ENCODE results near the gene CRYBB1.
A peak's percentile ranks its signal among the peaks of the same experiment; 100 is the strongest.

Gene CRYBB1

GRCh38 chr22:26601726-26602125 lies 16.1 kb downstream of the CRYBB1 start:
- DNase-seq (ENCODE audit: extremely low read depth, low read depth): no peak
- no peak for TF ChIP-seq CTCF (IDR thresholded peaks at IDR 0.05; ENCODE audit: low read depth, low read length)

GRCh38 chr22:26599505-26599904 lies 18.3 kb downstream of the CRYBB1 start:
- DNase-seq (ENCODE audit: extremely low read depth, low read depth): no peak

GRCh38 chr22:26597480-26597879 lies 20.3 kb downstream of the CRYBB1 start:
- TF ChIP-seq CTCF (IDR thresholded peaks at IDR 0.05; ENCODE audit: low read depth, low read length): no peak

More at GRCh38 chr22:26599505-26599904, 18.3 kb downstream of the CRYBB1 start:
- TF ChIP-seq CTCF (IDR thresholded peaks at IDR 0.05; ENCODE audit: low read depth, low read length): no peak

GRCh38 chr22:26597026-26597425 lies 20.8 kb downstream of the CRYBB1 start:
- no peak for TF ChIP-seq CTCF (IDR thresholded peaks at IDR 0.05; ENCODE audit: low read depth, low read length)
- no peak for DNase-seq (ENCODE audit: extremely low read depth, low read depth)

More at GRCh38 chr22:26597480-26597879, 20.3 kb downstream of the CRYBB1 start:
- no peak for DNase-seq (ENCODE audit: extremely low read depth, low read depth)

GRCh38 chr22:26593763-26594162 lies 24.1 kb downstream of the CRYBB1 start:
- DNase-seq (ENCODE audit: extremely low read depth, low read depth): no peak
- TF ChIP-seq CTCF (IDR thresholded peaks at IDR 0.05; ENCODE audit: low read depth, low read length): no peak

GRCh38 chr22:26592421-26592891 lies 25.4 kb downstream of the CRYBB1 start:
- no peak for DNase-seq (ENCODE audit: extremely low read depth, low read depth)
- no peak for TF ChIP-seq CTCF (IDR thresholded peaks at IDR 0.05; ENCODE audit: low read depth, low read length)

GRCh38 chr22:26589845-26590736 lies 27.7 kb downstream of the CRYBB1 start, which contains the start of gene TPST2:
TSS of gene TPST2 (minus strand) at chr22:26590132. CDS start at chr22:26541630, 48,502 bp downstream.
- peak; percentile 32 for DNase-seq (ENCODE audit: extremely low read depth, low read depth)
- TF ChIP-seq CTCF (IDR thresholded peaks at IDR 0.05; ENCODE audit: low read depth, low read length): no peak

Measured in AG09319 (cell line).